Activated T-helper 1 cell treated with anti-CD3 and anti-CD28 coated beads, Interleukin-2, amount 50 U/mL, for 16 hours (primary cell): ENCODE results near the gene HP1BP3.
"Not testable (repeated sequence)": the region's sequence is repeated elsewhere in the genome, so short reads cannot be mapped to it uniquely, and the experiment has no call there.

Source experiments
- DNase-seq, 2 donors: peaks; one replicate each; pipeline ENCODE4 v3.0.0-alpha.2; 2020; ENCODE audit warnings: low read depth in 1 of 2, low spot score in 1 of 2

Gene HP1BP3

GRCh38 chr1:20727746-20728316 lies 59.3 kb downstream of the HP1BP3 start:
- DNase-seq, result no peak

GRCh38 chr1:20726932-20727745 lies 60.0 kb downstream of the HP1BP3 start:
- no peak for DNase-seq

GRCh38 chr1:20726118-20726911 lies 60.8 kb downstream of the HP1BP3 start:
- no peak for DNase-seq

GRCh38 chr1:20725189-20726117 lies 61.7 kb downstream of the HP1BP3 start:
- DNase-seq, result no peak

GRCh38 chr1:20724364-20725188 lies 62.5 kb downstream of the HP1BP3 start:
- DNase-seq, result no peak

- no peak for DNase-seq
These were observed 63.4 kb downstream of the HP1BP3 start for GRCh38 chr1:20723537-20724363.

- DNase-seq, result no peak
These were observed 64.0 kb downstream of the HP1BP3 start for GRCh38 chr1:20723159-20723536.

GRCh38 chr1:20721117-20722061 lies 65.7 kb downstream of the HP1BP3 start:
- DNase-seq, result no peak

GRCh38 chr1:20720631-20721091 lies 66.4 kb downstream of the HP1BP3 start:
- no peak for DNase-seq

- DNase-seq, result no peak
These were observed 67.1 kb downstream of the HP1BP3 start for GRCh38 chr1:20719871-20720620.

GRCh38 chr1:20719261-20719660 lies 67.8 kb downstream of the HP1BP3 start:
- DNase-seq, result no peak

- DNase-seq, result not testable (repeated sequence)
These were observed 68.7 kb downstream of the HP1BP3 start for GRCh38 chr1:20718343-20718882.

- DNase-seq, result peak in 1 of 2 donors; percentile 50
These were observed 69.4 kb downstream of the HP1BP3 start, which contains the start of gene KIF17 for GRCh38 chr1:20717452-20718342. Gene KIF17 (minus strand): TSS chr1:20718007. CDS start chr1:20717706, 301 bp downstream.

- DNase-seq, result no peak
These were observed 70.9 kb downstream of the HP1BP3 start for GRCh38 chr1:20716232-20716631.

GRCh38 chr1:20715406-20715805 lies 71.7 kb downstream of the HP1BP3 start:
- no peak for DNase-seq

GRCh38 chr1:20713440-20713839 lies 73.7 kb downstream of the HP1BP3 start:
- DNase-seq, result no peak
